Measurements from ENCODE around the gene TCF23. TPM values are rescaled to one million over a fixed set of nuclear protein-coding genes. Genes with fewer than 3 reads are reported as not detected.

The TCF23 gene
- total and polyA plus RNA-seq, 2 experiments from 2014 or later, result 0.03 to 0.07 TPM

- no peak overlapping the region for H3K27ac Mint-ChIP-seq
- DNase-seq (ENCODE audit: low spot score), result peak; percentile 48
- no peak overlapping the region for H3K4me3 Mint-ChIP-seq
Measured at GRCh38 chr2:27152102-27152795, 3.4 kb downstream of the TCF23 start.

GRCh38 chr2:27152796-27153464 is 4.1 kb downstream of the TCF23 start:
- Mint-ChIP-seq H3K36me3 (ENCODE audit: low read depth) (no peaks in the 10 kb centered on the region), H3K27me3 (ENCODE audit: insufficient read depth, low read depth, poor library complexity) (peaks cover 17% of the 10 kb centered on the region), H3K4me1 (no peaks in the 10 kb centered on the region), H3K4me3 (no peak overlapping the region; the same call in 2 of the 3 replicates), H3K27ac (no peak overlapping the region), H3K9me3 (no peaks in the 10 kb centered on the region)
- Histone ChIP-seq H4K20me1 (replicated peaks; ENCODE audit: insufficient read depth) (no peaks in the 10 kb centered on the region), H3K4me3 (no peak overlapping the region), H2AFZ (no peak overlapping the region), H3K4me1 (ENCODE audit: insufficient read depth) (no peaks in the 10 kb centered on the region), H3K27me3 (ENCODE audit: insufficient read depth) (no peaks in the 10 kb centered on the region), H3K4me2 (no peak overlapping the region), H3K27ac (ENCODE audit: low read depth) (no peak overlapping the region), H3K36me3 (ENCODE audit: insufficient read depth) (no peaks in the 10 kb centered on the region), H3K79me2 (replicated peaks; ENCODE audit: insufficient read depth) (no peaks in the 10 kb centered on the region), H3F3A (replicated peaks; ENCODE audit: low read depth) (no peaks in the 10 kb centered on the region), H3K9me2 (ENCODE audit: insufficient read depth) (no peaks in the 10 kb centered on the region)
- DNase-seq (ENCODE audit: low spot score) (no peak), ATAC-seq (no peak)
- no peak for TF ChIP-seq ETS1 (IDR thresholded peaks at IDR 0.05)
- TF ChIP-seq JUNB (IDR thresholded peaks at IDR 0.05; ENCODE audit: unreplicated experiment), result no peak
- TF ChIP-seq CTCF (conservative IDR thresholded peaks at IDR 0.05; ENCODE audit: low read depth in 2 of 2), result no peak
- TF ChIP-seq ZNF462 (CRISPR knock-in tag; IDR thresholded peaks at IDR 0.05), result no peak

More at GRCh38 chr2:27152102-27152795, 3.4 kb downstream of the TCF23 start:
- no peaks in the 10 kb centered on the region for H3K4me1 ChIP-seq (ENCODE audit: insufficient read depth)
- no peak overlapping the region for H3K4me3 ChIP-seq
- peak; percentile 84 for ATAC-seq
- H3K9me2 ChIP-seq (ENCODE audit: insufficient read depth), result no peaks in the 10 kb centered on the region
- no peaks in the 10 kb centered on the region for H3K79me2 ChIP-seq (replicated peaks; ENCODE audit: insufficient read depth)
- no peak overlapping the region for H2AFZ ChIP-seq
- H3K36me3 Mint-ChIP-seq (ENCODE audit: low read depth), result no peaks in the 10 kb centered on the region
- H4K20me1 ChIP-seq (replicated peaks; ENCODE audit: insufficient read depth), result no peaks in the 10 kb centered on the region
- no peaks in the 10 kb centered on the region for H3F3A ChIP-seq (replicated peaks; ENCODE audit: low read depth)
- no peaks in the 10 kb centered on the region for H3K4me1 Mint-ChIP-seq
- no peaks in the 10 kb centered on the region for H3K27me3 ChIP-seq (ENCODE audit: insufficient read depth)
- no peak overlapping the region for H3K4me2 ChIP-seq
- peaks cover 14% of the 10 kb centered on the region for H3K27me3 Mint-ChIP-seq (ENCODE audit: insufficient read depth, low read depth, poor library complexity)
- no peak overlapping the region for H3K27ac ChIP-seq (ENCODE audit: low read depth)
- no peaks in the 10 kb centered on the region for H3K36me3 ChIP-seq (ENCODE audit: insufficient read depth)
- TF ChIP-seq EZH2phosphoT487 (IDR thresholded peaks at IDR 0.05; ENCODE audit: unreplicated experiment) (no peak), CTCF (conservative IDR thresholded peaks at IDR 0.05; ENCODE audit: low read depth in 2 of 2) (peak in 1 of 2 experiments; percentile 52; a peak in 2 of 4 replicates)
- no peaks in the 10 kb centered on the region for H3K9me3 Mint-ChIP-seq
